HG03095 (cell line): ENCODE results near the gene MED20.

Experiments
- ATAC-seq: cut with Tn5 transposase; IDR thresholded peaks from one replicate; pipeline ENCODE4 v1.9.1; 2021; ENCODE audit warnings: moderate library complexity; ENCODE audit not compliant: unreplicated experiment

MED20 gene

DNA sequence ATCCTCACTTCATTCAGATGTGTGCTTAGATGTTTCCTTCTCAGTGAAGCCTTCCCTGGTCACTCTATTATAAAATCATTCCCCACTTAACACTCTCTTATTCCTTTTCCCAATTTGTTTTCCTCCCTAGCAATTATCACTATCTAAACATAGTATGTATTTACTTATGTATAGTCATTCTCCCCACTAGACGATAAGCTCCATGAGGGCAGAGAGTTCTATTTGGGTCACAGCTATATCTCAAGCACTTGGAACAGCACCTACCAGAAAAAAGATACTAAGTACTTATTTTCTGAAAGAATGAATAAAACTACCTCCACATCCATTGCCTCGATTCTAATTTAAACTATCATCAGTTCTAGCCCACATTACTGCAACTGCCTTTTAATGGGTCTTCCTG lies 62.2 kb downstream of the MED20 start:
- no peak for ATAC-seq
